ENCODE measurements around the gene PSORS1C1. TPM values are rescaled to one million over a fixed set of nuclear protein-coding genes. Genes with fewer than 3 reads are reported as not detected.
"Not testable (repeated sequence)": the region's sequence is repeated elsewhere in the genome, so short reads cannot be mapped to it uniquely, and the experiment has no call there.

PSORS1C1 gene
- polyA plus RNA-seq, 1 of the 3 experiments (the other 2 are of a cell fraction), result 3.1 TPM

GRCh38 chr6:31169123-31169857, 54.7 kb downstream of the PSORS1C1 start:
- TF ChIP-seq NFIC (IDR thresholded peaks at IDR 0.05; ENCODE audit: borderline replicate concordance), result no peak
- no peak for TF ChIP-seq SMC3 (IDR thresholded peaks at IDR 0.05; ENCODE audit: low read depth, low read length)
- TF ChIP-seq TAF1 (IDR thresholded peaks at IDR 0.05; ENCODE audit: borderline replicate concordance, low read depth, low read length), result no peak
- TF ChIP-seq TEAD4 (IDR thresholded peaks at IDR 0.05; ENCODE audit: borderline replicate concordance, insufficient read depth), result no peak
- TF ChIP-seq CHD2 (IDR thresholded peaks at IDR 0.05; ENCODE audit: low read length, partially characterized antibody), result no peak
- no peak for TF ChIP-seq FOXJ3 (CRISPR knock-in tag; IDR thresholded peaks at IDR 0.05)
- TF ChIP-seq RXRA (IDR thresholded peaks at IDR 0.05; ENCODE audit: borderline replicate concordance, low read depth), result no peak
- TF ChIP-seq CTCF (IDR thresholded peaks at IDR 0.05), result no peak
- no peak for TF ChIP-seq GABPA (IDR thresholded peaks at IDR 0.05; ENCODE audit: low read depth)
- no peak for TF ChIP-seq ZBTB33 (IDR thresholded peaks at IDR 0.05; ENCODE audit: borderline replicate concordance, low read depth)
- no peak for TF ChIP-seq TCF12 (IDR thresholded peaks at IDR 0.05)
- no peak for DNase-seq
- Histone ChIP-seq H3K9ac (no peak overlapping the region), H3K9me3 (no peaks in the 10 kb centered on the region), H4K20me1 (ENCODE audit: insufficient read depth) (no peaks in the 10 kb centered on the region), H3K9me2 (no peaks in the 10 kb centered on the region), H3K27me3 (ENCODE audit: insufficient read depth) (no peaks in the 10 kb centered on the region), H3K4me2 (no peak overlapping the region), H2AFZ (ENCODE audit: low read depth) (no peak overlapping the region), H3F3A (replicated peaks; ENCODE audit: insufficient read depth) (no peaks in the 10 kb centered on the region), H3K4me1 (ENCODE audit: control insufficient read depth in 1 of 2, insufficient read depth in 2 of 2, low read depth in 1 of 2, low read length in 1 of 2) (no peaks in the 10 kb centered on the region), H3K36me3 (replicated peaks in 1 of 2; ENCODE audit: control insufficient read depth in 1 of 2, insufficient read depth in 2 of 2, low read length in 1 of 2) (no peaks in the 10 kb centered on the region), H3K79me2 (ENCODE audit: insufficient read depth) (no peaks in the 10 kb centered on the region), H3K4me3 (ENCODE audit: low read depth in 2 of 2, low read length in 1 of 2) (no peak overlapping the region), H3K27ac (ENCODE audit: low read depth in 2 of 2, low read length in 1 of 2) (no peak overlapping the region)
- ChIA-PET POLR2A (no interaction called here), CTCF (no interaction called here)
- 80% methylated on average over 10 of the region's 10 CpGs for WGBS (ENCODE audit: low lambda C conversion rate)

- CTCF ChIA-PET; H3K4me1 ChIP-seq (ENCODE audit: control insufficient read depth in 1 of 2, insufficient read depth in 2 of 2, low read depth in 1 of 2, low read length in 1 of 2): not testable (repeated sequence)
- WGBS (ENCODE audit: low lambda C conversion rate), result 86% methylated on average over 17 of the region's 23 CpGs
Observed at GRCh38 chr6:31169858-31170599, 55.4 kb downstream of the PSORS1C1 start.

More at GRCh38 chr6:31169858-31170599, 55.4 kb downstream of the PSORS1C1 start:
- DNase-seq; H3K4me3 ChIP-seq (ENCODE audit: low read depth in 2 of 2, low read length in 1 of 2); H3K9me2 ChIP-seq; H3F3A ChIP-seq (replicated peaks; ENCODE audit: insufficient read depth); POLR2A ChIA-PET; H3K9me3 ChIP-seq; H3K36me3 ChIP-seq (replicated peaks in 1 of 2; ENCODE audit: control insufficient read depth in 1 of 2, insufficient read depth in 2 of 2, low read length in 1 of 2); H2AFZ ChIP-seq (ENCODE audit: low read depth); H3K9ac ChIP-seq; H3K27ac ChIP-seq (ENCODE audit: low read depth in 2 of 2, low read length in 1 of 2); H4K20me1 ChIP-seq (ENCODE audit: insufficient read depth); H3K79me2 ChIP-seq (ENCODE audit: insufficient read depth); H3K4me2 ChIP-seq; H3K27me3 ChIP-seq (ENCODE audit: insufficient read depth): not testable (repeated sequence)
